Trophoblast cell (in vitro differentiated cells and primary cell): ENCODE results near the gene SELPLG.
"Not testable (repeated sequence)": the region's sequence is repeated elsewhere in the genome, so short reads cannot be mapped to it uniquely, and the experiment has no call there.

ENCODE experiments used
- DNase-seq, 2 donors: peaks; one replicate each; pipeline ENCODE4 v3.0.0-alpha.2; 2016
- H2AFZ ChIP-seq: 2 replicates; pipeline ENCODE4 v1.6.1; 2013; ENCODE audit warnings: low read length, moderate library complexity, mild to moderate bottlenecking; ENCODE audit not compliant: insufficient read depth, poor library complexity
- H2AK5ac ChIP-seq: 2 replicates; pipeline ENCODE4 v1.6.1; 2013; ENCODE audit warnings: mild to moderate bottlenecking, low read length
- H2BK120ac ChIP-seq: 2 replicates; pipeline ENCODE4 v1.6.1; 2013; ENCODE audit warnings: low read length, mild to moderate bottlenecking, moderate library complexity; ENCODE audit not compliant: insufficient read depth, poor library complexity
- H2BK12ac ChIP-seq: 2 replicates; pipeline ENCODE4 v1.6.1; 2013; ENCODE audit warnings: mild to moderate bottlenecking, low read length, moderate library complexity
- H2BK5ac ChIP-seq: 2 replicates; pipeline ENCODE4 v1.6.1; 2013; ENCODE audit warnings: low read length, low read depth, moderate library complexity, mild to moderate bottlenecking; ENCODE audit not compliant: poor library complexity
- H3K14ac ChIP-seq: 2 replicates; pipeline ENCODE4 v1.6.1; 2013; ENCODE audit warnings: mild to moderate bottlenecking, low read length
- H3K18ac ChIP-seq: 2 replicates; pipeline ENCODE4 v1.6.1; 2013; ENCODE audit warnings: mild to moderate bottlenecking, low read length
- H3K23ac ChIP-seq: 2 replicates; pipeline ENCODE4 v1.6.1; 2013; ENCODE audit warnings: low read length
- H3K27ac ChIP-seq: 2 replicates; pipeline ENCODE4 v1.5.1; 2013; ENCODE audit warnings: low read depth, mild to moderate bottlenecking, inconsistent platforms, low read length, moderate library complexity
- H3K27me3 ChIP-seq: 2 replicates; pipeline ENCODE4 v1.6.1; 2013; ENCODE audit warnings: inconsistent platforms, mild to moderate bottlenecking, low read length, moderate library complexity; ENCODE audit not compliant: insufficient read depth
- H3K36me3 ChIP-seq, 2 experiments: 1 replicate in 1 of 2; 2 replicates in 1 of 2; pipeline ENCODE4 v1.6.1; 2013; ENCODE audit warnings: low read length in 2 of 2, mild to moderate bottlenecking in 2 of 2, moderate library complexity in 1 of 2; ENCODE audit not compliant: insufficient read depth in 2 of 2, control insufficient read depth in 1 of 2
- H3K4ac ChIP-seq: 2 replicates; pipeline ENCODE4 v1.6.1; 2013; ENCODE audit warnings: low read depth, mild to moderate bottlenecking, low read length, moderate library complexity
- H3K4me1 ChIP-seq, 2 experiments: 1 replicate in 1 of 2; 2 replicates in 1 of 2; pipeline ENCODE4 v1.6.1; 2013; ENCODE audit warnings: low read length in 2 of 2, mild to moderate bottlenecking in 2 of 2, moderate library complexity in 1 of 2; ENCODE audit not compliant: insufficient read depth in 2 of 2, control insufficient read depth in 1 of 2
- H3K4me2 ChIP-seq: 2 replicates; pipeline ENCODE4 v1.6.1; 2013; ENCODE audit warnings: inconsistent platforms, mild to moderate bottlenecking, low read length, moderate library complexity
- H3K4me3 ChIP-seq: 2 replicates; pipeline ENCODE4 v1.5.1; 2013; ENCODE audit warnings: mild to moderate bottlenecking, low read depth, low read length, inconsistent platforms
- H3K79me1 ChIP-seq: one replicate; pipeline ENCODE4 v1.6.1; 2013; ENCODE audit warnings: low read length
- H3K79me2 ChIP-seq: 2 replicates; pipeline ENCODE4 v1.6.1; 2013; ENCODE audit warnings: low read length, mild to moderate bottlenecking; ENCODE audit not compliant: control insufficient read depth, insufficient read depth, poor library complexity
- H3K9ac ChIP-seq: 2 replicates; pipeline ENCODE4 v1.6.1; 2013; ENCODE audit warnings: mild to moderate bottlenecking, low read length
- H3K9me3 ChIP-seq: 2 replicates; pipeline ENCODE4 v1.6.1; 2013; ENCODE audit warnings: low read depth, mild to moderate bottlenecking, control low read depth, inconsistent platforms, low read length; ENCODE audit not compliant: insufficient read depth
- H4K12ac ChIP-seq: 2 replicates; pipeline ENCODE4 v1.6.1; 2013; ENCODE audit warnings: low read depth, mild to moderate bottlenecking, low read length, moderate library complexity
- H4K8ac ChIP-seq: 2 replicates; pipeline ENCODE4 v1.6.1; 2013; ENCODE audit warnings: low read depth, mild to moderate bottlenecking, low read length, moderate library complexity
- H4K91ac ChIP-seq: one replicate; pipeline ENCODE4 v1.6.1; 2013; ENCODE audit warnings: low read depth, mild to moderate bottlenecking, low read length, moderate library complexity
- WGBS: extraction: QIAGEN DNeasy Blood & Tissue Kit; methylation state at CpG from one replicate; pipeline ENCODE4 v1.1.7; 2013; ENCODE audit warnings: missing lambda C conversion rate; ENCODE audit not compliant: insufficient read length, insufficient coverage; ENCODE audit errors: extremely low coverage; 5-methylcytosine and 5-hydroxymethylcytosine counted together

The SELPLG gene

DNA sequence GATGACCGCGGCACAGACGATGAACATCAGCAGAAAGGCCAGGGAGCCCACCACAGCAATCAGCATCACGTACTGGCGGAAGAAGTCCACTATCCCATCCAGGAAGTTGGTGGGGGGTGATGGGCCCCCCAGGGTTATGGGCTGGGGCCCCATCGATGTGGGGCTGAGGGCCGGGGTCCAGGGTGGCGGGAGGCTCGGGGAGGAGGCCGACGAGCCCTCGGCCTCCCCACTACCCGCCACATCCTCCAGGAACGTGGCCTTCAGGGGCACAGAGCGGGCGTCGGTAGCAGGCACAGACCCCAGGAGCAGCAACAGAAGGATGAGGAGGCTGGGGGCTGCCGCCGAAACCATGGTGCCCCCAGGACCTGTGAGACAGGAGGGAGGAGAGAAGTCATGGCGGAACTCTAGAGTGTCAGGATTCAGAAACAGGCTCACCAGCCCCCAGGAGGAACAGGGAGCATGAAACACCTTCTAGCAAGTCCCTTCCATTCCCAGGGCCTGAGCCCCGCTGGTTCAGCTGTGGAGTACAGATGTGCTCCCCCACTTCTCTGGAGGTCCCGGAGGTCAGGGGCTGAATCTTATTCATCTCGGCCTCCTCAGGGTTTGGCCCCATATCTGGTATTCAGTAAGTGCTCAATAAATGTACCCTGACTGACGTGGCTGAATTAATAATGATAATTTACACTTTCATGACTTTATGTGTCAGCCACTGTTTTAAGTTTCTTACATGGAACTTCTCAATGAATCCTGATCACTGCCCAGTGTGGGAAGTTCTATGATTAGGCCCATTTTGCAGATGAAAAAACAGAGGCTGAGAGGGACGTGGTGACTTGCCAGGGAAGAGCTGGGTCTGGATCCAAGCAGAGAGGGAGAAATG is 41.4 kb downstream of the SELPLG start:
- Histone ChIP-seq H4K8ac (no peak overlapping the region), H2BK5ac (no peak overlapping the region), H4K12ac (no peak overlapping the region), H3K14ac (no peak overlapping the region), H3K36me3 (peaks cover 0 to 9% of the 10 kb centered on the region in 2 experiments), H2AFZ (no peak overlapping the region), H3K4me1 (peaks cover 18 to 30% of the 10 kb centered on the region in 2 experiments), H3K4me3 (no peak overlapping the region), H3K79me2 (peaks cover 6% of the 10 kb centered on the region), H3K27ac (no peak overlapping the region), H2BK120ac (no peak overlapping the region), H3K27me3 (no peaks in the 10 kb centered on the region), H2BK12ac (peak overlapping the region; percentile 79), H3K4ac (no peak overlapping the region), H3K18ac (no peak overlapping the region), H3K9ac (no peak overlapping the region), H2AK5ac (peak overlapping the region; percentile 78), H4K91ac (peak overlapping the region; percentile 42), H3K4me2 (no peak overlapping the region), H3K79me1 (peaks cover 36% of the 10 kb centered on the region), H3K23ac (no peak overlapping the region), H3K9me3 (peaks cover 3% of the 10 kb centered on the region)
- no peak for DNase-seq
- no CpG with 5 or more reads among the region's 25 CpGs for WGBS

DNA sequence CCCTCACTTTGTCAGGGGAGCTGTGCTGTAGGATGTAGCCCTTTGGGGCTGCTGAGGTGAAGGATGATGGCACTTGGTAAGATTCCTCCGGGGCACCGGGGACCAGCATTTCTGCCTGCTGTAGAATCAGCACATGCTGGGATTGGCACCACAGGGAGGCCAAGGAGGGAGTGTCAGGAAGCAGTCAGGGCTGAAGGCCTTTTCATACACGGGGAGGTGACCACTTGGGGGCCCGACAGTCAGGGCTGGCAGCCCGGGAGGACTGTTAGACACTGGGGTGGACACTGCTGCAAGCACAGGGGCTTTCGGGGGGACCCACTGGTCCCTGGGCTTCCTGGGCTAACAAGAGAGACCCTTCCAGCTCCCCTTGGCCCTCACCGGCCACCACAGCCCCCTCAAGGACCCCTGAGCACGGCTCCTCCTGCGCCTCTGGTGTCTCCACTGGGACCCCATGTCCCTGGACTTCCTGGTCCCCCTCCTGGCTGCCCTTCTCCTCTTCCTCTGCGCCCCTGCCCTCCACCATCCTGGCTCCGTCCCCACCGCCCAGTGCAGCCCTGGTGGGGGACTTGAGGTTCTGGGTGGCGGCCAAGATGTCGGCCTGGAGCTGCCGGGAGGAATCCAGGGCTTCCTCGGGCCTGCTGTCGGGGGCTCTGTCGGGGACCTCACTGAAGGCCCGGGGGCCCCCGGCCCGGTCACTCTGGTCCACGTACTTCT is 42.3 kb downstream of the SELPLG start:
- no peak overlapping the region for H3K23ac ChIP-seq

DNA sequence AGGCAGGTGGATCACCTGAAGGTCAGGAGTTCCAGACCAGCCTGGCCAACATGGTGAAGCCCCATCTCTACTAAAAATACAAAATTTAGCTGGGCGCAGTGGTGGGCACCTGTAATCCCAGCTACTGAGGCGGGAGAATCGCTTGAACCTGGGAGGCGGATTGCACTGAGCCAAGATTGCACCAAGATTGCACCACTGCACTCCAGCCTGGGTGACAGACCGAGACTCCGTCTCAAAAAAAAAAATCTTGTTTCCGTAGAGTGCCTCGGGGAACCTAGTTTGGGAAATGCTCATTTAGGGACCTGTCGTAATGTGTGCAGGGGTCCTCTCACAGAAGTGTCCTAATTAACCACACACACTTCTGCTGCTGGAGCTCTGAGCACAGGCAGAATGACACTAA is 43.2 kb downstream of the SELPLG start:
- not testable (repeated sequence) for H2AFZ ChIP-seq, H3K23ac ChIP-seq, H3K79me2 ChIP-seq, H2BK5ac ChIP-seq, H2BK120ac ChIP-seq, H3K14ac ChIP-seq, H4K12ac ChIP-seq, H2AK5ac ChIP-seq, H3K36me3 ChIP-seq, DNase-seq, H3K4ac ChIP-seq, H2BK12ac ChIP-seq, H4K8ac ChIP-seq, H3K27ac ChIP-seq, H3K4me2 ChIP-seq, H3K27me3 ChIP-seq, H3K18ac ChIP-seq, H3K4me3 ChIP-seq, H3K9me3 ChIP-seq, H3K9ac ChIP-seq
- WGBS = no CpG with 5 or more reads among the region's 9 CpGs
- Histone ChIP-seq H3K4me1 (peaks cover 11 to 17% of the 10 kb centered on the region in 2 experiments), H3K79me1 (peaks cover 34% of the 10 kb centered on the region), H4K91ac (peak overlapping the region; percentile 77)

More for the DNA sequence above, 42.3 kb downstream of the SELPLG start:
- peaks cover 11 to 22% of the 10 kb centered on the region in 2 experiments for H3K4me1 ChIP-seq
- no CpG with 5 or more reads among the region's 22 CpGs for WGBS
- peaks cover 6% of the 10 kb centered on the region for H3K79me2 ChIP-seq
- H3K27me3 ChIP-seq = no peaks in the 10 kb centered on the region
- H2AK5ac ChIP-seq = peak overlapping the region; percentile 11
- no peak for DNase-seq
- H3K18ac ChIP-seq = no peak overlapping the region
- peak overlapping the region; percentile 81 for H2BK12ac ChIP-seq
- no peak overlapping the region for H3K4me2 ChIP-seq
- H3K27ac ChIP-seq = no peak overlapping the region
- H3K4me3 ChIP-seq = no peak overlapping the region
- no peak overlapping the region for H3K9ac ChIP-seq
- peaks cover 3% of the 10 kb centered on the region for H3K9me3 ChIP-seq
- H3K14ac ChIP-seq = peak overlapping the region; percentile 33
- H3K4ac ChIP-seq = no peak overlapping the region
- peak overlapping the region; percentile 29 for H2BK120ac ChIP-seq
- H4K8ac ChIP-seq = no peak overlapping the region
- H2AFZ ChIP-seq = no peak overlapping the region
- peak overlapping the region; percentile 32 for H2BK5ac ChIP-seq
- peak overlapping the region; percentile 77 for H4K91ac ChIP-seq
- H3K79me1 ChIP-seq = peaks cover 34% of the 10 kb centered on the region
- peaks cover 0 to 9% of the 10 kb centered on the region in 2 experiments for H3K36me3 ChIP-seq
- no peak overlapping the region for H4K12ac ChIP-seq

DNA sequence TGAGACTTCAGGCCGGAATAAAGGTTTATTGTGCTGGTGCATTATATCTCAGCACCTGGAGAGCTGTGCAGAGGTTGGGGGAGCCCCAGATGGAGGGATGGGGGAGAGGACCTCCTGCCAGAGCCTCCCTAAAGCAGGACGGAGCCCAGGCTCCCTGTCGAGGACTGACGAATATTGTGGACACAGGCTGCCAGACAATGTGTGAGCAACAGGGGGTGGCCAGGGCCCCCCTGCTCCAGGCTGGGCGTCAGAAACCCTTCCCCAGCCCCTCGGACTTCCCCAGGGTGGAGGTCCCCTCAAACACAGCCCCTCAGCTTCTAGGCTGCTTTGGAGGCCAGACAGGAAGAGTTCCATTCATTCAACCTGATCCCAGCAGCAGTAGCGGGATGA is 43.9 kb downstream of the SELPLG start:
- H3K9ac ChIP-seq = no peak overlapping the region
- H3K18ac ChIP-seq = peak overlapping the region; percentile 31
- H2AK5ac ChIP-seq = no peak overlapping the region
- no peak for DNase-seq
- H3K9me3 ChIP-seq = no peaks in the 10 kb centered on the region
- peaks cover 0 to 9% of the 10 kb centered on the region in 2 experiments for H3K36me3 ChIP-seq
- peak overlapping the region; percentile 39 for H3K4ac ChIP-seq
- no peak overlapping the region for H3K4me3 ChIP-seq
- H3K14ac ChIP-seq = peak overlapping the region; percentile 61
- H4K8ac ChIP-seq = no peak overlapping the region
- peak overlapping the region; percentile 59 for H2BK5ac ChIP-seq
- H3K4me2 ChIP-seq = no peak overlapping the region
- peaks cover 6% of the 10 kb centered on the region for H3K79me2 ChIP-seq
- peak overlapping the region; percentile 79 for H2BK12ac ChIP-seq
- H3K27me3 ChIP-seq = no peaks in the 10 kb centered on the region
- H2BK120ac ChIP-seq = peak overlapping the region; percentile 18
- H2AFZ ChIP-seq = no peak overlapping the region
- no peak overlapping the region for H3K27ac ChIP-seq
- peaks cover 11 to 17% of the 10 kb centered on the region in 2 experiments for H3K4me1 ChIP-seq
- WGBS = no CpG with 5 or more reads among the region's 7 CpGs
- peak overlapping the region; percentile 77 for H4K91ac ChIP-seq
- no peak overlapping the region for H3K23ac ChIP-seq
- peaks cover 34% of the 10 kb centered on the region for H3K79me1 ChIP-seq
- H4K12ac ChIP-seq = no peak overlapping the region
